GM19351 (cell line): ENCODE results near the gene RFPL3.
"Not testable (repeated sequence)": the region's sequence is repeated elsewhere in the genome, so short reads cannot be mapped to it uniquely, and the experiment has no call there.

Experiments used
- ATAC-seq: cut with Tn5 transposase; IDR thresholded peaks from one replicate; pipeline ENCODE4 v1.9.1; 2021; ENCODE audit warnings: mild to moderate bottlenecking, moderate library complexity; ENCODE audit not compliant: unreplicated experiment

RFPL3 gene

DNA sequence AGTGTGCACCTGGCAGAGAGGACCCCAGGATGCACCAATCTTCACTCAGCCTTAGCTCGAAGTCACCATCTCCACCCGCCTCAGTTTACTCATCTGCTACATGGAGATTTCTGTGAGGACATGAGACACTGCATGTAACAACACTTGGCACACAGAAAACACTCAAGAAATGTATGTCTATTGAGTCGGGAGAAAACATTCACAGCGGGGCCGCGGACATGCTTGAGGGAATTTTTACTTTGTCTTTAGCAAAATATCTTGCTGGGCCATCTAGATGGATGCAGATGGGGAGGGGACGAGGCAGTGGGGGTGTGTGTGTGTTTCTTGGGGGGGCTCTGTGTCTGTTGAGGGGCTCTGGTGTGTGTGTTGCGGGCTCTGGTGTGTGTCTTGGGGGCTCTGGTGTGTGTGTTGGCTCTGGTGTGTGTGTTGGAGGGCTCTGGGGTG is 28.4 kb upstream of the RFPL3 start:
- no peak for ATAC-seq

DNA sequence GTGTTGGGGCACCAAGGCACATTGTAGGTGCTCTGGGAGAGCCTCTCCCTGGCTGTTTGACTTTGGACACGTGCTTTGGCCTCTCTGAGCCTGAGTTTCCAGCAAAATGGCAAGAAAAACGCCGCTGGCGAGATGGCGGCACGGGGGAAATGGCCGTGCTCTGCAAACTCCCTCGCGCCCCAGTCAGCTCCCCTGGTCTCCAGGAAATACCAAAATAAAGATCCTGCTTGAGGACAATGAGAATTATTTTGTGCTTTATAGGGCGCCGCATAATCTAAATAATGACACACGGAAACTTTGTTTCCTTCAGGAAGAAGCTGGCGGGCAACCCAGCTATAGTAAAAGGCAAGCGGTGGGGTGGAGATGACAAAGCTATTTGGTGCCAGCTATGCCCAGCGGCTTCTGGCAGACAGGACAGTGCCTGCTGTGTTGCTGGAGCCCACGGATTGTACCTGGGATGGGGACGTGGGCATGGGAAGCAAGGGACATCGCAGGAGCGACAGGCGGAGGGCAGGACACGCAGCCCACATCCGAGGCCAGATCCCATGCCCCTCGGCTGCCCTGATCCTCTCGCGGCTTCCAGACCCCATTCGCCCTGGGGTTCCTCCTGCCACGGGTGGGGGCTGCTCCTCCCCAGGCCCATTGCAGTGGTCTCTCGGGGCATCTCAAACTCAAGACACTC is 26.3 kb upstream of the RFPL3 start:
- ATAC-seq = no peak

DNA sequence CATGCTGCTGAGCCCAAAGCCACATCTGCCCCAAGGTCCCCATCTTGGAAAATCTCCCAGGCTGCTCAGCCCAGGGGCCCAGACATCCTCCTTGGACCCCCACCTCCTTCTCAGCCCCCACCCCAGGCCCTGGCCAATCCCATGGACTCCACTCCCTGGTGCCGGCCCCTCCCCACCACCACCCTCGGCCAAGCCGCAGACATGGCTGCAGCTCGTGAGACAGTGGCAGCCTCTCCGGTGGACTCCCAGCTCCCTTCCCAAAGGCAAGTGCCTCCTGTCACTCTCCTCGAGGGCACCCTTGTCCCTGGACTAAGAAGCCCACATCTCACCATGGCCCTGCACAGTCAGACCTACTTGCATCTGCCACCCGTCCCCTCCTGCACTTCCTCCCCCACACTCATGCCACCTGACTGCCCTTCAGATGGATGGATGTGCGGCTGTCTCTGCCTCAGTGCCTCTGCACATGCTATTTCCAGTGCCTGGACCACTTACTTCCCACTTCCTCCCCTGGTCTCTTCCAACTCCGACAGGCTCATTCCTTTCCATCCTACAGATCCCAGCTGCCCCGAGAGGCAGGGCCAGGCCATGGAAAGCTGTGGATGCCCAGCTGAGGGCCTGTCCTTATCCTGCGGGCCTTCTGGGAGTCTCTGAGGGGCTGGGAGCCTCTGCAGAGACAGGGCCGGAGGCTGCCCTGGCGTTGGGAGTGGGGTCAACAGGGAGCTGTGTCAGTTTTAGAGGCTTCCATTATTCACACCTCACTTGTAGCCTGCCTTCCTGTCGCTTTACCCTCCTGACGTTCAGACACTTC is 25.5 kb upstream of the RFPL3 start:
- no peak for ATAC-seq

DNA sequence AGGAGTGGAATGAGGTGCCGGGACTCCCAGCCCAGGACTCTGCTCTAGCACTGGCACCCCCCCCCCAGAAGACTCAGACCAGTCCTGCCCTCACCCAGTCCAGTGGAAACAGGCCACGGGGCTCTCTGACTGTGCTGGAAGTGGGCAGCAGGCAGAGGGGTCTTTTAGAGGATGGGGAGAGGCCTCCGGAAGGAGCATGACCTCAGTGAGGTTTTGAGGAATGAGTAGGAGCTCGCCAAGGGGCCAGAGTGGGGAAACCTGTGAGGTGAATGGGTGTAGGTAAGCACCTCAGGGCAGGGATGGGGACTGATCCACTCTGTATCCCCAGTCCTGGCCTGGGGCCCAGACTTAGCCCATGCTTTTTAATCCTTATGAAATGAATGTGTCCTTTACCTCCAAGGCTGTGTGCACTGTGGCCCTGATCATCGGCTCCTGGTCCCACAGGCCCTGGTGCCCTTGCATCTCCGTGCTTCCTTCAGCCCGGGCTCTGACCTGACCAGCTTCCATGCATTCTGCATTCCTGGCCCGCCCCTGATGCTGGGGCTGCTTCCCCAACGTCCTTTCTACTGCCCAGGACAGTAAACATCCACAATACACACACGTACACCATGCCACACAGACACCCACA is 24.4 kb upstream of the RFPL3 start:
- no peak for ATAC-seq

DNA sequence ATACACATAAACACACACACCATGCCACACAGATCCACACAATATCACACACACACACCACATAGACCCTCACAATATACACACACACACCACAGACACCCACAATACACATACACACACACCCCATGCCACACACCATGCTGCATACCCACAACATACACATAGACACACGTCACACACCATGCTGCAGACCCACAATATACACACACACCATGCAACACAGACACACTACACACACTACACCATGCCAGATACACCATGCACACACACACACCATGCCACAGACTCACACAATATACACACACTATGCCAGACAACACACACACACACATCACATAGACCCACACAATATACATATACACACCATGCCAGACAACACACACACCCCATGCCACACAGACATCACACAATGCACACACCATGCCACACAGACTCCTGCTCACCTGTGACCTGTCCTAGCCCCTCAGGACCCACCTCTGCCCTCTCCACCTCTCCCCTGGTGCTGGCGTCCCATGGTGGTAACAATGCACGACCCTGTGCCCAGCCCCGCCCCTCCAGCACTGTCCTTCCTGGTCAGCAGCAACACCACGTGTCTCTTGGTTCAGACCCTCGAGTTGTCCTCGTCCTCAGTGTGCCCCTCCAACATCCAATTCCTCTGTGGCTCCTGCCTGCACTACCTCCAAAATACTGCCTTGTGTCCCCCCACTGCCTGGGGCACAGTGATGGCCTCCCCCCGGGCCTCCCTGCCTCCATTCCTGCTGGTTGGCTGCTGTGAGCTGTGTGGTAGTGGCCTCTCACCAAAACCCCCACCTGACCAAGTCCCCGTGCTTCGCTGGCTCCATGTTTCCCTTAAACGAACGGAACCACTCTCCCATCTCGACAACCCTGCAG is 23.7 kb upstream of the RFPL3 start:
- ATAC-seq = no peak

DNA sequence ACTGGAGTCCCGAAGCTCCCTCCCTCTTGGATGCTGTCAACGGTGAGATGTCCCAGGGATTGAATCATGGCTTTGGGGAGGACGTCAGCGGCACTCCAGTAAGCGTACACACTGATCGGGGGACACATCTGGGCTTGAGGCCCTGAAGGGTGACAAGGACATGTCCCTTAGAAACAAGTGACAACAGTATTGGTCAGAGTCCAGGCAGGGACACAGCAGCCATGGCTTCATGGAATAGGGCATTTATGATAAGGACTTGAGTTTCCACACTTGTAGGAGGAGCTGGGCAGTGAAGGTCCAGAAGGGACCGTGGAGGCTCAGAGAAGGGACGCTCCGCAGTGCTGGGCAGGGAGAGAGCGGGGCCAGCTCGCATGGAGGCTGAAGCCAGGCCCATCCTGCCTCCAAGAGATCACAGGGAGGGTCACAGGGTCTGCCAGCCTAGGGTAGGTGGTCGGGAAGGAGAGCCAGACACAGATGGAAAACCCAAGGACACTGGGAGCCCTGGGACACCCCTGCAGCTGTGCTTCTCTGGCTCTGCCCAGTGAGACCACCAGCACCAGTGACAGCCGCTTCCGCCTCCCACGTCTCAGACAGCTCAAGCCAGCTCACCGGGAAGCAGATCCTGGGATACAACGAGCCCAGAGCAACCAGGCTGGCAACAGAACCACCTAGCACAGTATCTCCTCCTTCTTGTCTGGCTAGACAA is 22.9 kb upstream of the RFPL3 start:
- ATAC-seq = no peak

DNA sequence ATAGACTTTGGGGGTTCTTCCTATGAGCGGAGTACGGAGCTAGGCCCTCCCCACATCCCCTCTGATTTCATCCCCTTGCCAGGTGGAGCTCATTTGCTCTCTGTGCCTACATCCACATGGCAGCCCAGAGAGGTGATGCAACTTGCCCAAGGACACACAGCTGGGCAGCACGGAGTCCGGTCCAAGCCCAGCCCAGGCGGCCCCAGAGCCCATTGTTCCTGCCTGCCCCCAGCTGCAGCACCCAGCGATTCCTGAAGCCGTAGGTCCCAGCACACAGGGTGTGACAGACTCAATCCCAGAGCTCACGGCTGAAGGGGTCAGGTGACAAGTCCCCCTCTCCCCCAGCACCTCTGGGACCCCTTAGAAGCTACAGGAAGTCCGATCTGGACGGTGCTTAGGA is 22.2 kb upstream of the RFPL3 start:
- no peak for ATAC-seq

DNA sequence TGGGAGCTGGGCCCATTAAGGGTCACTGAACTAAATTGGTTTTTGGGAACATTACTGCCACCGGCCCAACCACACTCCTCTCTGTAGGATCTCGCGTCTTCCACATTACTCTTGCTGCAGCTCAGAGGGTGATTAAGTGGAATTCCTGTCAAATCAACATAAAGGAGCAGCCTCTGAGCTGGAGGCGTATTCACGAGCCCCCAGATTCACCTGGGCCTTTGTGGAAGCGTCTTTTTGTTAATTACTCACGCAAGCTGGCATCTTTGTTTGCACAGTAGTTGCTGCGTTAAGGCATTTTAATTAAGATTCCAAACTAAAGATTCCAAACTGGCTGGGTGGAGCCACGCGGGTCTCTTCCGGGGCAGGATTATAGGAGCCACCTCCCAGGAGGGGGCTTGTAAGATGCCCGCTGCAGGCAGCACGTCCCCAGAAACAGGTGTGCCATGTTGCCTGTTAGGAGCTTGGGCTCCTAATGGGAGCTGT is 21.5 kb upstream of the RFPL3 start:
- no peak for ATAC-seq

DNA sequence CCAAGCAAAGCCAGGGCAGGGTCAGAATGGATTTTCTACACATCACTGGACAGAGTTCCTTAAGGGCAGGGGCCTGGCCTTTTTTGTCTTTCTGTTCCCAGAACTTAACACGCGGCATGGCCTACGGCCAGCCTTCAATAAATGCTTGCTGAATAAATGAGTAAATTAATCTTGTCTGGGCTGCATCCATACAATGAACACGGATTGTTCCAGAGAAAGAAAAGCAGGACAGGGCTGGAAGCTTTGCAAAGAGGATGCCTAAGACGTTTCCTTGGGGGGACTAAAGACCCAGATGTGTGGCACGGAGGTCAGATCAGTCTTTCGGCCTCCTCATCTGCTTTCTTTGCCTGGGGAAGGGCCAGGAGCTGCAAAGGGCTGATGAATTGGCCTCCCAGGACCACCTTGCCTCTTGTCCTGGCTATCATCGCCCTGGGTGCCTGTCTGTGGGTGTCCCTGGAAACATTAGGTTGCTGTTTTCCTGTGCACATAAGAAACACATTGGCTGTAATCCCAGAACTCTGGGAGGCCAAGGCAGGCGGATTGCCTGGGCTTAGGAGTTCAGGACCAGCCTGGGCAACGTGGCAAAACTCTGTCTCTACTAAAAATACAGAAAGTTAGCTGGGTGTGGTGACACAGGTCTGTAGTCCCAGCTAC is 20.8 kb upstream of the RFPL3 start:
- ATAC-seq = no peak

DNA sequence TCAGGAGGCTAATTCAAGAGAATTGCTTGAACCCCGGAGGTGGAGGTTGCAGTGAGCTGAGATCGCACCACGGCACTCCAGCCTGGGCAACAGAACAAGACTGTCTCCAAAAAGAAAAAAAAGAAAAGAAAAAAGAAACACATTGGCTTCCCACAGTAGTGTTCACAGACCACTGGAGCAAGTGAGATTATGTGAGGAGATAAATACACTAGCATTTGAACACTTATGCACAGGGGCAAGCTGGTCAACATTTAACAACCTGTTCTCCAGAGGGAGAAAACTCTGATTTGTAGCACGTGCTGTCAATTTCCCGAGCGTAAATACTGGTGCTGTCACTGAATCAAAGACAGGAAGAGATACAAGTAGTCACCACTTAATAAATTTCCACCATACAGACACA is 20.2 kb upstream of the RFPL3 start:
- ATAC-seq = not testable (repeated sequence)

DNA sequence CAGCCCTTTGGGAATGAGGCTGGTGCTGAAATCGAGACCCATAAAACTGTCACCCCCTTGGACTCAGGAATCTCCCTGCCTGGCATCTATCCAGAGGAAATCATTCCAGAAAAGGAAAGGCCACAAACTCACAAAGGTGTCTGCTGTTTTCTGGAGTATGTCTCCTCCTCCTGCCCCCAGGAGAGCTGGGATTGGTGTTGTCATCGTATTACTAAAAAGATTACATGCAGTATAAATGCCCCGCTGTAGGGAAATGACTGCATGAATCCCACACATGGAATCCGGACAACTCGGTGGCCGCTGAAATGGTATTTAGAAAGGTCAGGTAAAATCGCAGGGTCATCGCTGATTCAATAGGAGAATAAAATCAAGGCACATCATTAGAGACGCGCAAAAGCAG is 18.9 kb upstream of the RFPL3 start:
- ATAC-seq = no peak

DNA sequence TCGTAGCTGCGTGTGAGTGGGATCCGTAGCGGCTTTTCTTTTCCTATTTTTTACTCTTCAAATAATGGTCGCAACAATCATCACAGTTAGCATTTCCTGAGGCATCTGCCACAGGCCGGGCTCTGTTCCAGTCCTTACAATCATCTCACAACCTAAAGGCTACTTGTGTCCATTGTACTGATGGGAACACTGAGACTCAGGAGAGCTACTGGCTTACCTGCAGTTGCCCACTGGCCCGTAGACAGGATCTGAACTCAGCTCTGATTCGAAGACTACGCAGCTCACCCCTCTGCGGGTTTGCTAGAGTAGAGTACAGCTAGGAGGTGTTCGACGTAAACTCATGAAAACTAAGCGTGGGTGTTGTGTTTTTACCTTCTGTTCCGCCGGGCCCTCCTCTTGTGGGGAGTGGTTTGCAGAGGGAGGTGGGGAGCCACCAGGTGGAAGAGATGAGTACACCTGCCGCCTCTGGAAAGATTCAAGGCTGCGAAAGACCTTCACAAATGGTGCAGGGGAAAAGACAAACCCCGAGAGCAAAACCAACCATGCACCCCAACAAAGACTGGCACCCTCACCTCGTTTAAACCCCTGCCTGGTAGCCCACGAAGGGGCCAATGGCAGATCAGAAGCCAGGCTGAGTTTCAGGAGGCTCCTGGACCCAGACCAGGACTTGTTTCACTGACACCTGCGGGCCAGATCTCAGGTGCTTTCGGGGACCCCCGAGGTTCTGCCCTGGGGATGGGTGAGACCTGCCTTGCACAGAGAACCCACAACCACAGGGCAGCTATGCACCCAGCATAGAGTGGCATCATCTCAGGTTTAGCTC is 18.3 kb upstream of the RFPL3 start:
- ATAC-seq = no peak

DNA sequence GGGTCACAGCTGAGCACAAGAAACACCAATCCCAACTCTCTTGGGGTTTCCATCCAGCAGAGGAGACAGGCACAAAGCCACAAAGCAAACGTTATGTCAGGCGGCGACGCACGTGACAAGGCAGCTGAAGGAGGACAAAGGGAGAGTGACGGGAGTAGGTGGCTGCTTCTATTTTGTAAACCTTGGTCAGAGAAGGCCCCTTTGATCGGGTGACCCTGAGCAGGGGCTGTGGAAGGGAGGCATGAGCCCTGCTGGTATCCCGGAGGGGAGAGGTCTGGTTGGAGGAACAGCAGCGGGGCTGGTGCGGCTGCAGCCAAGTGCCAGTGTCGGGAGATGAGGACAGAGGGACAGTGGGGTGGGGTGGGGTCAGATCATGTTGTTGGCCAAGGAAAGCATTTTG is 17.3 kb upstream of the RFPL3 start:
- ATAC-seq = no peak

DNA sequence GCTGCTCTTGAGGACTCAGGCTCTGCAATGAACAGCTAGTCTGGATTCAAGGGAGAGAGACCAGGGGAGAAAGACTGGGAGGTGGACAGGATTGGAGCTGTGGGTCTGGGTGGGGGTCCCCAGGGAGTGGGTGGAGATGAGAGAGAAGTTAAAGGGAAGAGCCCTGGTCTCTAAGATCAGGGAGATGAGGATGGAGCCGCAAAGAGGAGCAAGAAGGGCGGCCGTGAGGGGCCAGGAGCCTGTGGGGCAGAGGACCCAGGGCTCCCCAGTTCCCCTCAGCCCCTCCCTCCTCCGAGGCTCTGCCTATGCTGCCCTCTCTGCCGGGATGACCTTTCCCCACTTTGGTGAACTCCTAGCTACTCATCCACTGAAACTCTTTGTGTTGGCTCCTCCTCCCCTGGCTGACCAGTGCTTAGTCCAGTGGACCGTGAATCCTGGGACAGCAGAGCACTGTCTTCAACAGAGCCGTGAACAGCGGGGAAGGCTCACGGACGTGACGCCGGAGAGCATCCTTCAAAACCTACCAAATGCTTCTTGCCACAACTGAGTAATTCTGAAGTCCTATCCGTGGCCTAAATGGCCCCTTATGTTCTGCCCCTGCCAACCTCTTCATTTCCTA is 16.4 kb upstream of the RFPL3 start:
- ATAC-seq = no peak

DNA sequence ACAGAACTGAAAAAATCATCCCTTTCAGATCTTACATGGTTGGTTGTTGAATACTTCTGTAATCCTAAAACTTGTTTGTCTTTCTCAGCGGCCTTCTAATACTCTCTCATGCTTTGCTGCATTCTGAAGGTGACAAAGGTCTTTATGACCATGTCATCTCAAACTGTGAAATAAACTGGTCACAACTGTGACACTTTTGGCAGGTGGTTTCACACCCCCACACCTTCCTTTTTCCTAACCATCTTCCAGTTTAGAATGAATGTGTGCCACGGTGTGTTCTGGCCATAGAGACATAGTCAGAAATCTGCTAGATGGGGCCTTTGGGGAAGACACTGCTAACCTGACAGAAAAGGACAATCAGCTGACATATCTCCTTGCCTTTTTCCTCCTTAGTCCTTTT is 14.7 kb upstream of the RFPL3 start:
- ATAC-seq = no peak

DNA sequence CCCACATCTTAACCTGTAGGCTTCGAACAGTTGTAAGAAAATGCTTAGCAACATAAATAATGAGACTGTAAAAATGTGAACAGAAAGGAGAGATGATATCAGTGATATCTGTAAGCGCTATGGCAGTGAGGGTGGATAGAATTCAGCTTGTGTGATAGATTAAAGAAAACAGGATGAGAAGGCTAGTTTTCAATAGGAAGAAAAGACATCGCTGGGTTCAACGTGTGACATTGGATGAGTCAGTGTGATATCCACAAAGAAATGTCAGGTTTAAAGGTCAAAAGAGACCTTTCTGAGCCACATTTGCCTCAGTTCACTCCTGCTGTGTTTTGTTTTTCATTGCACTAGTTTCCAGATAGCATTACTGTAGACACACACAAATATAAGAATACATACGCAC is 13.7 kb upstream of the RFPL3 start:
- ATAC-seq = no peak

DNA sequence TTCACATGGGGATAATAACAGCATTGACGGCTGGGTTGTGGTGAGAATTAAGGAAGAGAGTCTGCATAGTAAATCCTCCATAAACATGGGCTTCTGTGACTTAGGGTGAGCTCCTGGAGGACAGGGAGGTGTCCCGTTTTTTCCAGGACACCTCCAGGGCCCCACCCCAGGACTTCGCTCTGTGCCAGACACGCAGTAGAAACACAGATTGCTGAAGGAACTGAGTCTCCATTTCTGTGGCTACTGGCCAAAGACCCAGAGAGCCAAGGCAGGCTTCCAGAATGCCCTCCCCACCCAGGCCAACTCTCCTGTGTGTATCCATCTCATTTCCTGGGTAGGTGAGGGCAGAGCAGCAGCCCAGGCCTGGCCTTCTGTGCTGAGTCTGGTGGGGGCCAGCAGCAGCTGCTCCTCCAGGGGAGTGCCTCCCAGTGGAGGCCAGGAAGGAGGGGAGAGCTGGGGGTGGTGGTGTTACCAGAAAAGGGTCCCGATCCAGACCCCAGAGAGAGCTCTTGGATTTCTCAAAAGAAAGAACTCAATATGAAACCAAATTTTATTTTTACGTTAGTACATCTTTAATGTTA is 9.5 kb upstream of the RFPL3 start:
- ATAC-seq = no peak

DNA sequence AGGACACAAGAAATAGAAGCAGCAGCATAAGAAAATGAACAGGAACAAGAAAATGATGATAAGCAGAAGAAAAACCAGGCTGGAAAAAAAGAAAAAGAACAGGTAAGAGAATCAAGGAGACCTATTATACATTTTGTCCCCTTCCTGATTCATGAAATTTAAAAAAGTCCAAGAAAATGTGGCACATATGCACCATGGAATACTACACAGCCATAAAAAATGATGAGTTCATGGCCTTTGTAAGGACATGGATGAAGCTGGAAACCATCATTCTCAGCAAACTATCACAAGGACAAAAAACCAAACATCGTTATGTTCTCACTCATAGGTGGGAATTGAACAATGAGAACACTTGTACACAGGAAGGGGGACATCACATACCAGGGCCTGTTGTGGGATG is 5.8 kb upstream of the RFPL3 start:
- not testable (repeated sequence) for ATAC-seq
